ENCODE results near the gene KIAA1328. TPM values are rescaled to one million over a fixed set of nuclear protein-coding genes. Genes with fewer than 3 reads are reported as not detected.

KIAA1328 gene
- total and polyA plus RNA-seq, 7 donors = 2.1 to 18.9 (median 12.5) TPM

- no peaks in the 10 kb centered on the region for H3K27me3 ChIP-seq
- no peak for DNase-seq
- no peak overlapping the region for H3K27ac ChIP-seq
- intact Hi-C loops (cut with DNase I) = no loop called here
- H3K4me3 ChIP-seq = no peak overlapping the region
- no peaks in the 10 kb centered on the region for H3K4me1 ChIP-seq
- TF ChIP-seq EP300 (IDR thresholded peaks at IDR 0.05) (no peak), POLR2A (IDR thresholded peaks at IDR 0.05) (no peak), CTCF (IDR thresholded peaks at IDR 0.05) (no peak), POLR2AphosphoS5 (IDR thresholded peaks at IDR 0.05) (no peak)
- peaks cover 0 to 3% (median 0%) of the 10 kb centered on the region in 4 donors for H3K36me3 ChIP-seq
- no peaks in the 10 kb centered on the region for H3K9me3 ChIP-seq
Measured at GRCh38 chr18:36993068-36993467, 164.1 kb downstream of the KIAA1328 start.

GRCh38 chr18:37006742-37007141, 177.8 kb downstream of the KIAA1328 start:
- H3K9me3 ChIP-seq = no peaks in the 10 kb centered on the region
- no peak overlapping the region for H3K4me3 ChIP-seq
- H3K4me1 ChIP-seq = no peaks in the 10 kb centered on the region
- H3K36me3 ChIP-seq = no peaks in the 10 kb centered on the region
- H3K27ac ChIP-seq = no peak overlapping the region
- TF ChIP-seq CTCF (IDR thresholded peaks at IDR 0.05) (no peak), POLR2AphosphoS5 (IDR thresholded peaks at IDR 0.05) (no peak), POLR2A (IDR thresholded peaks at IDR 0.05) (no peak), EP300 (IDR thresholded peaks at IDR 0.05) (no peak)
- no peak for DNase-seq
- intact Hi-C loops (cut with DNase I) = no loop called here
- H3K27me3 ChIP-seq = no peaks in the 10 kb centered on the region

- H3K36me3 ChIP-seq = no peaks in the 10 kb centered on the region
- no peaks in the 10 kb centered on the region for H3K27me3 ChIP-seq
- H3K27ac ChIP-seq = no peak overlapping the region
- DNase-seq = no peak
- no peak overlapping the region for H3K4me3 ChIP-seq
- no peaks in the 10 kb centered on the region for H3K4me1 ChIP-seq
- H3K9me3 ChIP-seq = peaks cover 0 to 13% (median 8%) of the 10 kb centered on the region in 4 donors
- intact Hi-C loops (cut with DNase I) = no loop called here
- TF ChIP-seq POLR2AphosphoS5 (IDR thresholded peaks at IDR 0.05) = no peak
- TF ChIP-seq EP300 (IDR thresholded peaks at IDR 0.05) = no peak
- no peak for TF ChIP-seq POLR2A (IDR thresholded peaks at IDR 0.05)
- TF ChIP-seq CTCF (IDR thresholded peaks at IDR 0.05) = no peak
Measured at GRCh38 chr18:37012452-37012851, 183.5 kb downstream of the KIAA1328 start.

- H3K36me3 ChIP-seq = peaks cover 0 to 10% (median 0%) of the 10 kb centered on the region in 4 donors
- H3K27ac ChIP-seq = no peak overlapping the region
- no peak for TF ChIP-seq CTCF (IDR thresholded peaks at IDR 0.05)
- TF ChIP-seq POLR2A (IDR thresholded peaks at IDR 0.05) = no peak
- TF ChIP-seq POLR2AphosphoS5 (IDR thresholded peaks at IDR 0.05) = no peak
- TF ChIP-seq EP300 (IDR thresholded peaks at IDR 0.05) = no peak
- H3K9me3 ChIP-seq = peaks cover 0 to 22% (median 8%) of the 10 kb centered on the region in 4 donors
- H3K27me3 ChIP-seq = no peaks in the 10 kb centered on the region
- no peaks in the 10 kb centered on the region for H3K4me1 ChIP-seq
- H3K4me3 ChIP-seq = no peak overlapping the region
- 83 to 88% methylated on average over 7 of the region's 7 CpGs for WGBS, 2 donors
- DNase-seq = no peak
- intact Hi-C loops (cut with DNase I) = no loop called here
Measured at GRCh38 chr18:37019157-37019827, 190.4 kb downstream of the KIAA1328 start.

- no peaks in the 10 kb centered on the region for H3K4me1 ChIP-seq
- H3K27ac ChIP-seq = no peak overlapping the region
- 81 to 89% methylated on average over 2 of the region's 2 CpGs for WGBS, 2 donors
- H3K36me3 ChIP-seq = peaks cover 0 to 9% (median 0%) of the 10 kb centered on the region in 4 donors
- H3K9me3 ChIP-seq = peaks cover 0 to 3% (median under 1%) of the 10 kb centered on the region in 4 donors
- H3K27me3 ChIP-seq = no peaks in the 10 kb centered on the region
- no peak overlapping the region for H3K4me3 ChIP-seq
- DNase-seq = no peak
- intact Hi-C loops (cut with DNase I) = no loop called here
- TF ChIP-seq EP300 (IDR thresholded peaks at IDR 0.05) = no peak
Measured at GRCh38 chr18:37033419-37033818, 204.5 kb downstream of the KIAA1328 start.
